ENCODE measurements around the gene MRPL42. TPM values are rescaled to one million over a fixed set of nuclear protein-coding genes. Genes with fewer than 3 reads are reported as not detected.

MRPL42 gene
- total RNA-seq, 1 experiment from 2014 or later: 108 TPM

DNA sequence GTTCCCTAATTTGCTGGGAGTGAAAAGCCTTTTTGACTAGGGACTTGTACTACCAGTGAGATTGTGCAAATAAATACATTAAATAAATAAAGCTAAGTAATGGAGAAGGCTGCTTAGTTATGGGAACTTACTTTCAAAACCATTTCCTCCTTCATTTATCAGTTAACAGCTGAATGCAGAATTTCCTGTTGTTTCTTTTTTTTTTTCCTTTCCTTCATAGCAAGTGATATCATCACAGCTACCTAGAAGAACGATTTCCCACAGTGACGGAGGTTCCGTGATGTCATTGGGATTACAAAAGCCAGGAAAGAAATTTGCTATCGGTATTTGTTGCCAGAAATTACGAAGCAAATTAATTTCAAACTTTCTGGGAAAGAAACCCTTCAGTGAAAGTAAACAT is 63.0 kb downstream of the MRPL42 start:
- Mint-ChIP-seq H3K4me3 (no peak overlapping the region), H3K4me1 (peaks cover 3 to 7% of the 10 kb centered on the region in 2 experiments; a peak in 2 of 4 replicates), H3K9me3 (peaks cover 0 to 4% of the 10 kb centered on the region in 2 experiments; a peak in 3 of 5 replicates), H3K27ac (no peak overlapping the region), H3K36me3 (ENCODE audit: insufficient read depth in 1 of 3, low read depth in 3 of 3) (peaks cover 0 to 3% (median 1%) of the 10 kb centered on the region in 3 experiments; a peak in 3 of 7 replicates), H3K27me3 (ENCODE audit: low read depth) (no peaks in the 10 kb centered on the region; the same call in 1 of the 2 replicates)
- H2BK15ac ChIP-seq (ENCODE audit: low read depth, low read length): no peak overlapping the region
- no peak overlapping the region for H2AK5ac ChIP-seq (ENCODE audit: insufficient read length, low read length)
- no CpG with 5 or more reads among the region's 5 CpGs for WGBS (ENCODE audit: extremely low coverage, insufficient read length, low lambda C conversion rate)
- H3K4me1 ChIP-seq (ENCODE audit: insufficient read depth, low read length): no peaks in the 10 kb centered on the region
- no peaks in the 10 kb centered on the region for H3K79me2 ChIP-seq (ENCODE audit: insufficient read depth, low read length)
- H3K9ac ChIP-seq (ENCODE audit: extremely low read depth, insufficient read length, low read length): no peak overlapping the region
- no peak overlapping the region for H3K18ac ChIP-seq (ENCODE audit: insufficient read length, low read depth, low read length)
- H4K8ac ChIP-seq (replicated peaks; ENCODE audit: insufficient read length, low read depth, low read length): no peak overlapping the region
- H2BK120ac ChIP-seq (ENCODE audit: low read depth, low read length, poor library complexity, severe bottlenecking): no peak overlapping the region
- H3K23ac ChIP-seq (ENCODE audit: insufficient read length, low read depth, low read length): no peak overlapping the region
- H3K79me1 ChIP-seq (ENCODE audit: insufficient read depth, low read depth, low read length, poor library complexity, severe bottlenecking): no peaks in the 10 kb centered on the region
- no peaks in the 10 kb centered on the region for H4K20me1 ChIP-seq (ENCODE audit: control insufficient read depth, insufficient read depth, insufficient read length)
- no peak overlapping the region for H2BK20ac ChIP-seq (ENCODE audit: low read depth, low read length, poor library complexity, severe bottlenecking)
- H4K91ac ChIP-seq (ENCODE audit: insufficient read length, low read depth, low read length): no peak overlapping the region
- H2BK5ac ChIP-seq (ENCODE audit: insufficient read length, low read length): no peak overlapping the region
- H3K27ac ChIP-seq (ENCODE audit: insufficient read length, low read depth, low read length): no peak overlapping the region
- no peaks in the 10 kb centered on the region for H3K27me3 ChIP-seq (ENCODE audit: insufficient read depth, low read length)
- H4K5ac ChIP-seq (ENCODE audit: insufficient read length, low read depth, low read length): no peak overlapping the region
- no peak overlapping the region for H3K56ac ChIP-seq (ENCODE audit: insufficient read length, low read depth, low read length)
- no peak overlapping the region for H2BK12ac ChIP-seq (ENCODE audit: insufficient read length, low read depth, low read length)
- TF ChIP-seq, protein P1, sequence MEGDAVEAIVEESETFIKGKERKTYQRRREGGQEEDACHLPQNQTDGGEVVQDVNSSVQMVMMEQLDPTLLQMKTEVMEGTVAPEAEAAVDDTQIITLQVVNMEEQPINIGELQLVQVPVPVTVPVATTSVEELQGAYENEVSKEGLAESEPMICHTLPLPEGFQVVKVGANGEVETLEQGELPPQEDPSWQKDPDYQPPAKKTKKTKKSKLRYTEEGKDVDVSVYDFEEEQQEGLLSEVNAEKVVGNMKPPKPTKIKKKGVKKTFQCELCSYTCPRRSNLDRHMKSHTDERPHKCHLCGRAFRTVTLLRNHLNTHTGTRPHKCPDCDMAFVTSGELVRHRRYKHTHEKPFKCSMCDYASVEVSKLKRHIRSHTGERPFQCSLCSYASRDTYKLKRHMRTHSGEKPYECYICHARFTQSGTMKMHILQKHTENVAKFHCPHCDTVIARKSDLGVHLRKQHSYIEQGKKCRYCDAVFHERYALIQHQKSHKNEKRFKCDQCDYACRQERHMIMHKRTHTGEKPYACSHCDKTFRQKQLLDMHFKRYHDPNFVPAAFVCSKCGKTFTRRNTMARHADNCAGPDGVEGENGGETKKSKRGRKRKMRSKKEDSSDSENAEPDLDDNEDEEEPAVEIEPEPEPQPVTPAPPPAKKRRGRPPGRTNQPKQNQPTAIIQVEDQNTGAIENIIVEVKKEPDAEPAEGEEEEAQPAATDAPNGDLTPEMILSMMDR (conservative IDR thresholded peaks at IDR 0.05): no peak
- no peak overlapping the region for H3K14ac ChIP-seq (ENCODE audit: insufficient read depth, low read length)
- no peak overlapping the region for H3T11ph ChIP-seq (ENCODE audit: low read length)
- DNase-seq: no peak
- no peaks in the 10 kb centered on the region for H3K23me2 ChIP-seq (ENCODE audit: insufficient read length, low read depth, low read length, poor library complexity, severe bottlenecking)
- H2AFZ ChIP-seq (ENCODE audit: low read length): no peak overlapping the region
- H3K4me2 ChIP-seq (ENCODE audit: insufficient read depth, insufficient read length, low read length): no peak overlapping the region
- no peak overlapping the region for H3K4ac ChIP-seq (ENCODE audit: low read depth, low read length)
- no peaks in the 10 kb centered on the region for H3K9me3 ChIP-seq (ENCODE audit: control insufficient read depth, low read depth, low read length)

All from H9 (cell line).